Keratinocyte (primary cell): ENCODE results near the gene MAP3K3. TPM values are rescaled to one million over a fixed set of nuclear protein-coding genes. Genes with fewer than 3 reads are reported as not detected.

ENCODE experiments used
- DNase-seq: peaks from one replicate; pipeline ENCODE4 v3.0.0-alpha.2; 2011; ENCODE audit warnings: low read depth, missing footprints, low spot score
- FAIRE-seq: peaks from 2 replicates; lab custom pipeline; 2011; peaks lifted over from hg19 to GRCh38; lab: Jason Lieb, UNC
- H2AFZ ChIP-seq: 2 replicates; pipeline ENCODE4 v1.6.0; 2012; ENCODE audit warnings: low read length, control low read depth, inconsistent platforms; ENCODE audit not compliant: control insufficient read depth
- H3K27ac ChIP-seq: 2 replicates; pipeline ENCODE4 v1.5.1; 2011; ENCODE audit warnings: low read length; ENCODE audit not compliant: control insufficient read depth, insufficient read depth
- H3K27me3 ChIP-seq: 3 replicates; pipeline ENCODE4 v1.6.0; 2011; ENCODE audit warnings: low read length; ENCODE audit not compliant: control insufficient read depth, insufficient read depth; ENCODE audit errors: extremely low read depth
- H3K36me3 ChIP-seq, 2 experiments: 2 replicates in 1 of 2; 3 replicates in 1 of 2; pipeline ENCODE4 v1.5.1; 2011; ENCODE audit warnings: low read length in 2 of 2, mild to moderate bottlenecking in 1 of 2; ENCODE audit not compliant: control insufficient read depth in 2 of 2, insufficient read depth in 2 of 2; ENCODE audit errors: extremely low read depth in 1 of 2
- H3K4me1 ChIP-seq: 3 replicates; pipeline ENCODE4 v1.5.1; 2011; ENCODE audit warnings: low read length; ENCODE audit not compliant: control insufficient read depth, insufficient read depth; ENCODE audit errors: extremely low read depth
- H3K4me2 ChIP-seq: 3 replicates; pipeline ENCODE4 v1.6.0; 2011; ENCODE audit warnings: low read depth, low read length; ENCODE audit not compliant: control insufficient read depth, insufficient read depth; ENCODE audit errors: extremely low read depth
- H3K4me3 ChIP-seq, 3 experiments: fragments of 200-600 bp in 1 of 3; sonication (generic) in 1 of 3; 2 replicates in 2 of 3; 3 replicates in 1 of 3; pipeline ENCODE4 v1.5.1; 2011 to 2016; ENCODE audit warnings: low read length in 3 of 3, mild to moderate bottlenecking in 3 of 3, control low read depth in 2 of 3, inconsistent platforms in 1 of 3, low read depth in 1 of 3, mixed read lengths in 1 of 3, mixed run types in 1 of 3, moderate library complexity in 1 of 3; ENCODE audit not compliant: control insufficient read depth in 2 of 3, insufficient read depth in 2 of 3; ENCODE audit errors: extremely low read depth in 1 of 3
- H3K79me2 ChIP-seq: 2 replicates; pipeline ENCODE4 v1.6.0; 2012; ENCODE audit warnings: low read length; ENCODE audit not compliant: control insufficient read depth, insufficient read depth
- H3K9ac ChIP-seq: 3 replicates; pipeline ENCODE4 v1.6.0; 2011; ENCODE audit warnings: low read length; ENCODE audit not compliant: control insufficient read depth, insufficient read depth; ENCODE audit errors: extremely low read depth
- H3K9me1 ChIP-seq: 3 replicates; pipeline ENCODE4 v1.6.0; 2011; ENCODE audit warnings: low read length; ENCODE audit not compliant: control insufficient read depth, insufficient read depth; ENCODE audit errors: extremely low read depth
- H3K9me3 ChIP-seq: 2 replicates; pipeline ENCODE4 v1.5.1; 2012; ENCODE audit warnings: low read depth, low read length; ENCODE audit not compliant: control insufficient read depth
- H4K20me1 ChIP-seq: 3 replicates; pipeline ENCODE4 v1.6.0; 2011; ENCODE audit warnings: low read length; ENCODE audit not compliant: control insufficient read depth, insufficient read depth; ENCODE audit errors: extremely low read depth
- EZH2 ChIP-seq: IDR thresholded peaks from one replicate; pipeline ENCODE4 v1.6.1; 2012; ENCODE audit warnings: inconsistent platforms, mild to moderate bottlenecking, low read length, moderate library complexity
- dilution Hi-C: fragments of 300-500 bp; cut with MboI; formaldehyde crosslinking; loops from one replicate; pipeline ENCODE4 v1.7.0; 2020; ENCODE audit warnings: low sequenced_read_pairs; ENCODE audit not compliant: extremely low pct_ligation_motif_present
- polyA plus RNA-seq, 5 experiments: library from polyadenylated mRNA; depleted of rRNA in 3 of 5; stranded (reverse) in 3 of 5; stranded (forward) in 1 of 5; unstranded in 1 of 5; fragments of >200 nt; gene quantifications; 1 replicate in 1 of 5; 2 replicates in 3 of 5; 3 replicates in 1 of 5; pipeline versions ENCODE4 v1.2.1 to v1.2.3, GENCODE V29; 2011 to 2012; ENCODE audit warnings: missing spikeins in 2 of 5, low read depth in 1 of 5, low replicate concordance in 1 of 5
- TF ChIP-seq, protein P1 (sequence below), 3 experiments: IDR thresholded peaks in 1 of 3; conservative IDR thresholded peaks in 1 of 3; optimal IDR thresholded peaks in 1 of 3; 2 replicates in 2 of 3; 3 replicates in 1 of 3; pipeline versions ENCODE3 to v1.5.1; 2011; ENCODE audit warnings: low read length in 3 of 3, mild to moderate bottlenecking in 3 of 3, moderate library complexity in 2 of 3, control low read depth in 1 of 3, inconsistent platforms in 1 of 3; ENCODE audit not compliant: insufficient read depth in 2 of 3; ENCODE audit errors: extremely low read depth in 1 of 3

The MAP3K3 gene
- polyA plus RNA-seq, 1 donor (not counting 4 experiments of a cell fraction or from before 2014, with no cell fraction given) = 9.8 TPM

DNA sequence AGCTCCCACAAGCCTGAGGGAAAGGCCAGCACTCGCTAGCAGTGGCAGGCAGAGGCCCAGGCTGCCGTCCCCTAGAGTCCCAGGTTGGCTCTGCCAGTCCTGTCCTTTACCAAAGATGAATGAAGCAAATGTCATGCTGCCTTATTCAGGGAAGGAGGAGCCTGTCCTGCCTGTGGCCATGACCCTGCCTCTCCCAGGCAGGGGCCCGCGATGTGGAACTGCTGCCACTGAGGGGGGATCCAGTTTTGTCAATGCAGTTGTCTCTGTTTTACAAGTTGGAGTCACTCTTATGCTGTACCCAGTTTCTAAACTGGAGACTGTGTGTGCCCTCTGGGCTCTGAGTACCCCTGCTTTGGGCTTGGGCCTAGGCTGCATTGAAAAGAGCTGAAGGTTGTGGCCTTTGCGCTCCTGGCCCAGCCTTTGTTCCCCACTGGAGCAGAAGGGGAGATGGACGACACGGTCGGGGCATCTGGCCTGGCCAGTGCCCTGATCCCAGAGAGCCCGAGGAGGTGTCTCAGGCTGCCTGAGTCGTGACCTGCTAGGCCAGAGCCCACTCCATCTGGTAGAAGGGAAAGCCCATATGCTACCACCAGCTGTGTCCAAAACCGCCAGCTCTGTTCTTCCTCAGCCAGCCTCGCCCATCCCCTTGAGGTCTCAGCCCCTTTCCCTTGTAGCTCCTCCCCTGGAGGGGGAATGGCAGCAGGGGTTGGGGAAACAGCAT, 72.2 kb downstream of the MAP3K3 start:
- H3K79me2 ChIP-seq = no peaks in the 10 kb centered on the region
- dilution Hi-C loops = no loop called here
- no peak overlapping the region for H3K9ac ChIP-seq
- FAIRE-seq = no peak
- DNase-seq = no peak
- no peak overlapping the region for H3K27ac ChIP-seq
- no peaks in the 10 kb centered on the region for H3K9me3 ChIP-seq
- no peak overlapping the region for H3K4me2 ChIP-seq
- H3K27me3 ChIP-seq = no peaks in the 10 kb centered on the region
- no peak overlapping the region for H2AFZ ChIP-seq
- H3K36me3 ChIP-seq = peaks cover 16 to 19% of the 10 kb centered on the region in 2 experiments
- H3K9me1 ChIP-seq = no peaks in the 10 kb centered on the region
- TF ChIP-seq EZH2 = no peak
- TF ChIP-seq, protein P1, sequence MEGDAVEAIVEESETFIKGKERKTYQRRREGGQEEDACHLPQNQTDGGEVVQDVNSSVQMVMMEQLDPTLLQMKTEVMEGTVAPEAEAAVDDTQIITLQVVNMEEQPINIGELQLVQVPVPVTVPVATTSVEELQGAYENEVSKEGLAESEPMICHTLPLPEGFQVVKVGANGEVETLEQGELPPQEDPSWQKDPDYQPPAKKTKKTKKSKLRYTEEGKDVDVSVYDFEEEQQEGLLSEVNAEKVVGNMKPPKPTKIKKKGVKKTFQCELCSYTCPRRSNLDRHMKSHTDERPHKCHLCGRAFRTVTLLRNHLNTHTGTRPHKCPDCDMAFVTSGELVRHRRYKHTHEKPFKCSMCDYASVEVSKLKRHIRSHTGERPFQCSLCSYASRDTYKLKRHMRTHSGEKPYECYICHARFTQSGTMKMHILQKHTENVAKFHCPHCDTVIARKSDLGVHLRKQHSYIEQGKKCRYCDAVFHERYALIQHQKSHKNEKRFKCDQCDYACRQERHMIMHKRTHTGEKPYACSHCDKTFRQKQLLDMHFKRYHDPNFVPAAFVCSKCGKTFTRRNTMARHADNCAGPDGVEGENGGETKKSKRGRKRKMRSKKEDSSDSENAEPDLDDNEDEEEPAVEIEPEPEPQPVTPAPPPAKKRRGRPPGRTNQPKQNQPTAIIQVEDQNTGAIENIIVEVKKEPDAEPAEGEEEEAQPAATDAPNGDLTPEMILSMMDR (optimal IDR thresholded peaks at IDR 0.05 in 1 of 3, IDR thresholded peaks at IDR 0.05 in 1 of 3, conservative IDR thresholded peaks at IDR 0.05 in 1 of 3; ENCODE audit: extremely low read depth in 1 of 3, insufficient read depth in 2 of 3, low read length in 3 of 3) = no peak
- no peaks in the 10 kb centered on the region for H3K4me1 ChIP-seq
- H3K4me3 ChIP-seq = no peak overlapping the region
- H4K20me1 ChIP-seq = no peaks in the 10 kb centered on the region

DNA sequence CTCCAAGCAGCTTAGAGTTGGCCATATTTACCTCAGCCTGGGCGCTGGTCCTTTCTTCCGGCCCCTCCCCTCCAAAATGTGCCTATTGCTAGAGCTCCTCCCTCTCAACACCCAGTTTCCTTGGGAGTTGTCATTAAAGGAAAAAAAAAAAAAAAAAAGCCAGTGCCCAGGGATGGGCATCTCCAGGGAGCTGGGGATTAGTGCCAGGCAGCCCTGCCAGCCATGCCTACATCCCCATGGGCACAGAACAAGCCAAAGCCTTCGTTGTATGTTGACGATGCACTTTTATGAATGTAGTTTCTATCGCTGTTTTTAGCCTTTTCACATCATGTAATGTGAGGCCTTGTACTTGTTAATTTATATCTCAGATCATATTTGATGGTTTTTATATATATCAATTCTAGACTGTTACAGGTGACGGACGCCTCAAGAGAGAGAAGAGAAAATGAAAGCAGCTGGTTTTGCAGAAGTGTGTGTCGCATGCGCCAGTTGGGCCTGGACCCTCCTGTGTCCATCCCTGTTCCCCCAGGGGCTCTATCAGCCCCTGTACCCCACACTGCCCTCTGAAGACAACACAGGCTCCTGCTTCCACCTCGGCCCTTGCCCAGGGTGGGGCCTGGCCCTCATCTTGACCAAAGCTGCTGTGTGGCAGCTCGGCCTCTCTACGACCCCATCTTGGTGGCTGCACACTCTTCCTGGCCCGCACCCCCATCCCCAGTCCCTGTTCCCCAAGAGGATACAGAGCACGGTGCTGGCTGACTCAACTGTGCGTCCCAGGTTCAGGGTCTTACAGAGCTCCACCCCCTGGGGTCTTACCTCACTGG, 72.9 kb downstream of the MAP3K3 start:
- TF ChIP-seq, protein P1 (optimal IDR thresholded peaks at IDR 0.05 in 1 of 3, IDR thresholded peaks at IDR 0.05 in 1 of 3, conservative IDR thresholded peaks at IDR 0.05 in 1 of 3; ENCODE audit: extremely low read depth in 1 of 3, insufficient read depth in 2 of 3, low read length in 3 of 3) = no peak
- no peak for TF ChIP-seq EZH2
- Histone ChIP-seq H3K79me2 (no peaks in the 10 kb centered on the region), H3K27me3 (no peaks in the 10 kb centered on the region), H2AFZ (no peak overlapping the region), H3K9me1 (no peaks in the 10 kb centered on the region), H3K9me3 (no peaks in the 10 kb centered on the region), H3K27ac (no peak overlapping the region), H3K4me3 (no peak overlapping the region), H4K20me1 (no peaks in the 10 kb centered on the region), H3K9ac (no peak overlapping the region), H3K4me1 (no peaks in the 10 kb centered on the region), H3K4me2 (no peak overlapping the region), H3K36me3 (peaks cover 12 to 15% of the 10 kb centered on the region in 2 experiments)
- FAIRE-seq (no peak), DNase-seq (no peak)
- dilution Hi-C loops = no loop called here
